ENCODE results near the gene REST.

- TF ChIP-seq POLR2AphosphoS2 (conservative IDR thresholded peaks at IDR 0.05; ENCODE audit: low read length) (no peak), FOSB (CRISPR knock-in tag; IDR thresholded peaks at IDR 0.05) (no peak), POLR2A (IDR thresholded peaks at IDR 0.05; ENCODE audit: low read length) (no peak), CTCF (IDR thresholded peaks at IDR 0.05) (no peak), JUNB (IDR thresholded peaks at IDR 0.05) (no peak), MAFK (IDR thresholded peaks at IDR 0.05; ENCODE audit: partially characterized antibody) (no peak), HOXA7 (CRISPR knock-in tag; IDR thresholded peaks at IDR 0.05) (no peak), CHD2 (IDR thresholded peaks at IDR 0.05; ENCODE audit: low read length, partially characterized antibody) (no peak), RCOR1 (IDR thresholded peaks at IDR 0.05; ENCODE audit: low read depth, low read length) (no peak), ZFP36 (IDR thresholded peaks at IDR 0.05; ENCODE audit: borderline replicate concordance, partially characterized antibody) (no peak), EP300 (IDR thresholded peaks at IDR 0.05) (no peak), BCL3 (IDR thresholded peaks at IDR 0.05) (no peak)
Observed at GRCh38 chr4:56871371-56871866, 36.3 kb upstream of the REST start.
